BE2C (cell line): ENCODE results near the gene NOX5.

Experiments
- DNase-seq: peaks from one replicate; pipeline ENCODE4 v3.0.0-alpha.2; 2020
- H3K27me3 ChIP-seq: fragments of 250-450 bp; sonication (Bioruptor Pico); 2 replicates; pipeline ENCODE4 v1.5.1; 2020; ENCODE audit warnings: mild to moderate bottlenecking
- H3K36me3 ChIP-seq: fragments of 250-450 bp; sonication (Bioruptor Pico); 2 replicates; pipeline ENCODE4 v1.5.1; 2020; ENCODE audit warnings: mild to moderate bottlenecking
- H3K4me1 ChIP-seq: fragments of 250-450 bp; sonication (Bioruptor Pico); 2 replicates; pipeline ENCODE4 v1.5.1; 2020
- H3K4me3 ChIP-seq: 2 replicates; pipeline ENCODE4 v1.5.1; 2011; ENCODE audit warnings: low read depth, low read length
- H3K9me3 ChIP-seq: fragments of 250-450 bp; sonication (Bioruptor Pico); 2 replicates; pipeline ENCODE4 v1.5.1; 2020
- TF ChIP-seq, protein P1 (sequence below): IDR thresholded peaks from 2 replicates; pipeline ENCODE4 v1.5.1; 2012; ENCODE audit warnings: mild to moderate bottlenecking, low read depth, low read length

Gene NOX5

DNA sequence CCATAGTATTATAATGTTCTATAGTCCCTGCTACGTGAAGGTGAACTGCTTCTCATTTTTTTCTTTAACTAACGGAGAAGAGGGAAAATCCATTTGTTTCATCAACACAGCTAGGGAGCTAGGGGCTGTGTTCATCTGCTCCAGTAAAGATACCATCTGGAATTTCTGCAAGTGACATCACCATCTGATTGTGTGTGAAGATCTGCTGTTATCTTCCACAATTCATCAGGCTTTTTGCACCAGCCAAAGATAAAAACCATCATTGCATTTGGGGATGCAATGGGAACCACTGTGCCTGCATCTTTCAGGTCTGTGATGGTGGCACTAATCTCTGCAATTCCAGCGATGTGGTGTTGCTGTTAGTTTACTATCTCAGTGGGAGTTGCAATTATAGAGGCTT lies 35.5 kb upstream of the NOX5 start:
- Histone ChIP-seq H3K4me1 (no peaks in the 10 kb centered on the region), H3K9me3 (no peaks in the 10 kb centered on the region), H3K36me3 (no peaks in the 10 kb centered on the region), H3K27me3 (no peaks in the 10 kb centered on the region), H3K4me3 (no peak overlapping the region)
- TF ChIP-seq, protein P1, sequence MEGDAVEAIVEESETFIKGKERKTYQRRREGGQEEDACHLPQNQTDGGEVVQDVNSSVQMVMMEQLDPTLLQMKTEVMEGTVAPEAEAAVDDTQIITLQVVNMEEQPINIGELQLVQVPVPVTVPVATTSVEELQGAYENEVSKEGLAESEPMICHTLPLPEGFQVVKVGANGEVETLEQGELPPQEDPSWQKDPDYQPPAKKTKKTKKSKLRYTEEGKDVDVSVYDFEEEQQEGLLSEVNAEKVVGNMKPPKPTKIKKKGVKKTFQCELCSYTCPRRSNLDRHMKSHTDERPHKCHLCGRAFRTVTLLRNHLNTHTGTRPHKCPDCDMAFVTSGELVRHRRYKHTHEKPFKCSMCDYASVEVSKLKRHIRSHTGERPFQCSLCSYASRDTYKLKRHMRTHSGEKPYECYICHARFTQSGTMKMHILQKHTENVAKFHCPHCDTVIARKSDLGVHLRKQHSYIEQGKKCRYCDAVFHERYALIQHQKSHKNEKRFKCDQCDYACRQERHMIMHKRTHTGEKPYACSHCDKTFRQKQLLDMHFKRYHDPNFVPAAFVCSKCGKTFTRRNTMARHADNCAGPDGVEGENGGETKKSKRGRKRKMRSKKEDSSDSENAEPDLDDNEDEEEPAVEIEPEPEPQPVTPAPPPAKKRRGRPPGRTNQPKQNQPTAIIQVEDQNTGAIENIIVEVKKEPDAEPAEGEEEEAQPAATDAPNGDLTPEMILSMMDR = no peak
- DNase-seq = no peak

DNA sequence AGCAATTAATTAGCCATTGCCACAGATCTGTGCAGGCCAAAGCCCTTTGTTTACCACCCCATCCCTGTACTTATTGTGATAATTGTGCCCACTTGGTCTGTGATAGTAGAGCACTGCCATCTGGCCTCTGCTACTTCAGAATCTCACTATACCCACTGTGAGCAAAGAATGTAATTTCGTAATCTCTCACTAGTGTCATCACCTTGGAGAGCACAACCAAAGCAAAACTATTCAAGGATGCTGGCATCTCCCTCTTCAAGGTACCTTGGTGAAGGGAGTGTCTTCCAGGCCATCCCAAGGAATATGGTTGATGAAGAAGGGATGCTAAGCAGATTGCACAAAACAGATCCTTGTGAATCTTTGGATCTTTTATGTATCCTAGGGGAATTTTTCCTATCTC lies 34.7 kb upstream of the NOX5 start:
- Histone ChIP-seq H3K27me3 (no peaks in the 10 kb centered on the region), H3K36me3 (no peaks in the 10 kb centered on the region), H3K9me3 (no peaks in the 10 kb centered on the region), H3K4me3 (no peak overlapping the region), H3K4me1 (no peaks in the 10 kb centered on the region)
- DNase-seq = no peak
- TF ChIP-seq, protein P1 = no peak

DNA sequence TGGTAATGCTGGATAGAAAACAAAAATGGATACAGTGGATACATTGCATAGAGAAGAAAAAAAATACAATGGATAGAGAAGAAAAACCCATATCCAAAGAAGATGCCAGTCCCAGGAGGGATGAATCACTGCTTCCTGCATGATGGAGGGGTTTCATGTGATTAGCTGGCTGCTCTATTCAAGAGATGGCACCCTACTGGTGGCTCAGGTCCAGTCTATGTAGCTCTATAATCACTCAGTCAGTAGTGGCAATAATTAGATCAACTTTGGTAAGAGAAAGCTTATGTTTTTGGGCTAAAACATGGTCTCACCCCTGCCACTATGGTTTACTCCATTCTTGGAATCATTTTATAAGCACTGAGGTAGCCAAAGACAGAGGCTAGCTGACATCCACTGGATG lies 33.7 kb upstream of the NOX5 start:
- H3K27me3 ChIP-seq = no peaks in the 10 kb centered on the region
- H3K36me3 ChIP-seq = no peaks in the 10 kb centered on the region
- H3K4me3 ChIP-seq = no peak overlapping the region
- TF ChIP-seq, protein P1 = no peak
- no peak for DNase-seq
- H3K4me1 ChIP-seq = no peaks in the 10 kb centered on the region
- no peaks in the 10 kb centered on the region for H3K9me3 ChIP-seq

DNA sequence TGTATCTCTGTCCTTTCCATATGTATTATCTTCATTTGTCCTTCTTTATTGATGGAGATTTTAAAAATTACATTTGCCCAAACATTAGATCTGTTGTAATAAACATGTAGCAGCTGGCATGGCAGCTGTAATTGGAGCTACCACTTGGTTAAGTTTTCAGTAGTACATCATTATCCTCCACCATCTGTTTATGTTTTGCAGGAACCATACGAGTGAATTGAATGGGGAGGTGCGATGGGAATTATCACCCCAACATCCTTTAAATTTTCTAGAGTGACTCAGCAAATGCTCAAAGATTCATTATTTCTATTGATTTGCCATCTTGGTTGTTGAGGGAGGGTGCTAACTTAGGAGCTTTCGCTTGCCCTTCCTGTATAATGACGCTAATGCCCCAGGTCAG lies 32.6 kb upstream of the NOX5 start:
- Histone ChIP-seq H3K4me1 (no peaks in the 10 kb centered on the region), H3K4me3 (no peak overlapping the region), H3K9me3 (no peaks in the 10 kb centered on the region), H3K27me3 (no peaks in the 10 kb centered on the region), H3K36me3 (no peaks in the 10 kb centered on the region)
- TF ChIP-seq, protein P1 = no peak
- no peak for DNase-seq

DNA sequence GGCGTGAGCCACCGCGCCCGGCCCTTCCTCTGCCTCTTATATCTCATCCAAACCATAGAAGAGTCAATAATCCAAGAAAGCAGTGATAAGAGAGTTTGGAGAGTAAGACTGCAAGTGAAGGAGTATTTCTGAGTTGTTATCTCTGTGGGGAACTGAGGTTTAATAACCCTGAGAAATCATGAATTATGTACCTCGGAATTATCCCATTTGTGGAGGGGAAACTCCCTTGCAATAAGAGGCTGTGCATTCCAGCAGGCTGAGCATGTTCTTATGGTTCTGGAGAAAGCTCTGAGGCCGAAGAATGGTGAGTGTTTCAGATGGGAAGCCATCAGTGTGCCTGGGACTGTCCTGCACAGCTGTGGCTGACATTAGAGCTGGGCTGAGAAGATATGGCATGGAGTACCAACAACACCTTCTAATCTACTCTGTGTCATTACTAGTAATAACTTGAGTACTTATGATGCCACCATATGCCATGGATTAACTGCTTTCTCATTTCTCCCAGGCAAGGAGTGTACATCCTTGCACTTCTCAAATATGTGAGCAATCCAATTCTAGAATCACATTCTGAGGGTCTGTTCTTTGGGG lies 31.4 kb upstream of the NOX5 start:
- DNase-seq = no peak

DNA sequence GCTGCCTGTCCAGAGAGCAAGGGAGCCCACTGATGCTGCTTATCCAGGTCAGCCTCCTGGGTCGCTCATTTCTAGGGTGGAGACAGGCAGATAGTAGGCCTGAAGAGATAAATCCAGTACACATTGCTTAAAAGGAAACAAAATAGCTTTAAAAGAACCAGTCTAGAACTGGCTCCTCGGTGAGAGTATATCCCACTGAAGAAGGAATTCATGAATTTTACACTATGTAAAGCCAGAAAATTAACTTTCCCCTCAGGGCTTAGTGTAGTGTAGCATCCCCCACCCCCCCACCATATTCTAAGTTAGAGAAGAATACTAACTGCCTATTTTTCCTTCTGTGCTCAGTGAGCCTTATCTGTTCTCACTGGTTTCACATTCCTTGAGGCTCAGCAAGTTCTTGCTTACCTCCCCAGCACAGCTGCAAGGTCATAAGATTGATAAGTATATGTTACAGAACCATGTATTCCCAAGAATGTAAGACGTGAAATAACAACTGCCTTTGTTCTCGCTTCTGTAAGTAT lies 30.5 kb upstream of the NOX5 start:
- Histone ChIP-seq H3K27me3 (no peaks in the 10 kb centered on the region), H3K36me3 (no peaks in the 10 kb centered on the region), H3K4me3 (no peak overlapping the region), H3K4me1 (no peaks in the 10 kb centered on the region), H3K9me3 (no peaks in the 10 kb centered on the region)
- no peak for DNase-seq
- TF ChIP-seq, protein P1 = no peak

More for the DNA sequence above, 31.4 kb upstream of the NOX5 start:
- Histone ChIP-seq H3K4me3 (no peak overlapping the region), H3K36me3 (no peaks in the 10 kb centered on the region), H3K4me1 (no peaks in the 10 kb centered on the region), H3K27me3 (no peaks in the 10 kb centered on the region), H3K9me3 (no peaks in the 10 kb centered on the region)
- TF ChIP-seq, protein P1 = no peak
